HepG2 (cell line): Measurements from ENCODE around the gene PPA2. TPM values are rescaled to one million over a fixed set of nuclear protein-coding genes. Genes with fewer than 3 reads are reported as not detected.

Experiments
- ATAC-seq: fragments of 200-7000 bp; cut with Tn5 transposase; 3 replicates; pipeline ENCODE4 v1.9.1; 2020; ENCODE audit warnings: mild to moderate bottlenecking, moderate library complexity
- BruUV-seq: library from RNA; stranded (reverse); fragments of 400-500 nt; replicated peaks from 2 replicates; lab custom pipeline; 2021; lab: Mats Ljungman, UMichigan
- CTCF ChIA-PET: fragments of 300-600 bp; formaldehyde crosslinking; extraction: SDS; loops from one replicate; lab custom pipeline; 2021; ENCODE audit warnings: low total read pairs, inconsistent platforms, low intra/inter-chr PET ratio; lab: Yijun Ruan, JAX
- POLR2A ChIA-PET: fragments of 350-600 bp; sonication (Branson Sonifier 250); formaldehyde crosslinking; loops from one replicate; lab custom pipeline; 2020; ENCODE audit warnings: antibody characterized with exemption, inconsistent platforms; lab: Yijun Ruan, JAX
- DNase-seq: peaks from one replicate; pipeline ENCODE4 v3.0.0-alpha.2; 2015; ENCODE audit warnings: low spot score
- FAIRE-seq: peaks from 3 replicates; lab custom pipeline; 2011; peaks lifted over from hg19 to GRCh38; lab: Jason Lieb, UNC
- H2AFZ ChIP-seq: one replicate; pipeline ENCODE4 v1.6.1; 2011; ENCODE audit warnings: low read length, inconsistent platforms
- H3K27ac ChIP-seq: fragments of 300-600 bp; 3 replicates; pipeline ENCODE4 v1.8.0; 2011; ENCODE audit warnings: mixed run types, mild to moderate bottlenecking, mixed read lengths, low read length, inconsistent platforms; ENCODE audit not compliant: insufficient read depth; ENCODE audit errors: extremely low read length
- H3K27me3 ChIP-seq, 2 experiments: fragments of 200-600 bp in 1 of 2; 2 replicates in 1 of 2; 3 replicates in 1 of 2; pipeline versions ENCODE4 v1.6.0 to v1.8.0; 2011; ENCODE audit warnings: low read length in 2 of 2, mild to moderate bottlenecking in 2 of 2, moderate library complexity in 2 of 2, inconsistent platforms in 1 of 2; ENCODE audit not compliant: insufficient read depth in 2 of 2, control insufficient read depth in 1 of 2
- H3K36me3 ChIP-seq, 2 experiments: fragments of 200-600 bp in 1 of 2; replicated peaks in 1 of 2; 2 replicates in 1 of 2; 3 replicates in 1 of 2; pipeline versions ENCODE4 v1.5.1 to v1.8.0; 2011; ENCODE audit warnings: low read length in 2 of 2, inconsistent platforms in 1 of 2; ENCODE audit not compliant: insufficient read depth in 2 of 2, control insufficient read depth in 1 of 2
- H3K4me1 ChIP-seq: 2 replicates; pipeline ENCODE4 v1.5.1; 2012; ENCODE audit warnings: low read length, inconsistent platforms; ENCODE audit not compliant: insufficient read depth
- H3K4me2 ChIP-seq: 2 replicates; pipeline ENCODE4 v1.6.0; 2011; ENCODE audit warnings: low read depth, low read length, inconsistent platforms
- H3K4me3 ChIP-seq, 3 experiments: fragments of 200-600 bp in 1 of 3; sonication (generic), shearing (Covaris generic) in 1 of 3; replicated peaks in 1 of 3; 2 replicates each; pipeline ENCODE4 v1.5.1; 2011 to 2016; ENCODE audit warnings: low read length in 3 of 3, inconsistent platforms in 2 of 3, low read depth in 2 of 3, mild to moderate bottlenecking in 2 of 3, control low read depth in 1 of 3, mixed read lengths in 1 of 3; ENCODE audit not compliant: insufficient read depth in 1 of 3
- H3K79me2 ChIP-seq: one replicate; pipeline ENCODE4 v1.6.1; 2011; ENCODE audit warnings: low read length, inconsistent platforms; ENCODE audit not compliant: insufficient read depth
- H3K9ac ChIP-seq: 2 replicates; pipeline ENCODE4 v1.6.0; 2011; ENCODE audit warnings: mild to moderate bottlenecking, low read depth, low read length, inconsistent platforms; ENCODE audit not compliant: insufficient read depth
- H3K9me3 ChIP-seq: 2 replicates; pipeline ENCODE4 v1.5.1; 2012; ENCODE audit warnings: mild to moderate bottlenecking, low read length
- H4K20me1 ChIP-seq: 2 replicates; pipeline ENCODE4 v1.6.0; 2011; ENCODE audit warnings: inconsistent platforms, mild to moderate bottlenecking, low read length, moderate library complexity; ENCODE audit not compliant: insufficient read depth
- ARNT2 ChIP-seq: sonication (generic); formaldehyde crosslinking; IDR thresholded peaks from 2 replicates; pipeline ENCODE4 v1.8.0; 2022; ENCODE audit warnings: mild to moderate bottlenecking, low read depth, missing genetic modification reagents, moderate library complexity
- DNMT1 ChIP-seq: sonication (generic); formaldehyde crosslinking; IDR thresholded peaks from 2 replicates; pipeline ENCODE4 v1.5.1; 2020; ENCODE audit warnings: mild to moderate bottlenecking, missing genetic modification reagents
- HDAC6 ChIP-seq: fragments of 200-600 bp; sonication (generic); IDR thresholded peaks from 2 replicates; pipeline ENCODE4 v1.7.0; 2017; ENCODE audit warnings: mild to moderate bottlenecking, antibody characterized with exemption, low read length, low read depth
- IRX3 ChIP-seq: sonication (generic); formaldehyde crosslinking; IDR thresholded peaks from 2 replicates; pipeline ENCODE4 v1.8.1; 2023; ENCODE audit warnings: mild to moderate bottlenecking, low read depth, missing genetic modification reagents, borderline replicate concordance
- KAT7 ChIP-seq: IDR thresholded peaks from 2 replicates; pipeline ENCODE4 v1.6.1; 2018; ENCODE audit warnings: borderline replicate concordance, missing compliant biosample characterization
- THAP9 ChIP-seq: sonication (generic); formaldehyde crosslinking; IDR thresholded peaks from 2 replicates; pipeline ENCODE4; 2020; ENCODE audit warnings: missing genetic modification reagents, mild to moderate bottlenecking, borderline replicate concordance
- ZFP62 ChIP-seq: sonication (generic); formaldehyde crosslinking; IDR thresholded peaks from 2 replicates; pipeline ENCODE4 v1.4.0; 2020; ENCODE audit warnings: missing genetic modification reagents
- ZNF224 ChIP-seq: sonication (generic); formaldehyde crosslinking; IDR thresholded peaks from 2 replicates; pipeline ENCODE4 v1.5.0; 2020; ENCODE audit warnings: mild to moderate bottlenecking, missing genetic modification reagents
- ZNF24 ChIP-seq: fragments of 450-650 bp; IDR thresholded peaks from 2 replicates; pipeline ENCODE4 v1.6.1; 2017; ENCODE audit warnings: antibody characterized with exemption, mild to moderate bottlenecking
- ZNF557 ChIP-seq: sonication (generic); formaldehyde crosslinking; IDR thresholded peaks from 2 replicates; pipeline ENCODE4 v1.4.0; 2020; ENCODE audit warnings: missing genetic modification reagents
- ZNF616 ChIP-seq: sonication (generic); formaldehyde crosslinking; IDR thresholded peaks from 2 replicates; pipeline ENCODE4 v1.5.0; 2020; ENCODE audit warnings: low read depth, mild to moderate bottlenecking, missing genetic modification reagents
- ZNF639 ChIP-seq: conservative IDR thresholded peaks from 2 replicates; pipeline ENCODE4 v1.6.1; 2018; ENCODE audit warnings: missing genetic modification reagents
- WGBS: methylation state at CpG from one replicate; pipeline ENCODE4 v1.1.6; 2017; ENCODE audit warnings: low lambda C conversion rate; 5-methylcytosine and 5-hydroxymethylcytosine counted together
- in situ Hi-C: cut with HindIII; loops from 2 replicates; pipeline ENCODE4 v1.10.0; 2017; ENCODE audit warnings: low pct_unique_long_range_greater_than_20kb; ENCODE audit not compliant: extremely low pct_ligation_motif_present
- intact Hi-C: fragments of 100-400 bp; cut with micrococcal nuclease; formaldehyde crosslinking; loops from one replicate; pipeline ENCODE4 v1.10.0; 2022; ENCODE audit not compliant: unreplicated experiment
- polyA plus RNA-seq, 8 experiments: library from polyadenylated mRNA; depleted of rRNA in 3 of 8; stranded (reverse) in 7 of 8; unstranded in 1 of 8; fragments of >200 nt; fragmentation: Illumina TruSeq in 4 of 8; extraction: Trizol in 4 of 8; gene quantifications; 2 replicates each; pipeline versions ENCODE4 v1.2.1 to v1.2.3, GENCODE V29; 2011 to 2016; ENCODE audit warnings: low read depth in 4 of 8, missing spikeins in 1 of 8, mixed read lengths in 1 of 8; ENCODE audit not compliant: insufficient read depth in 1 of 8
- total RNA-seq, 5 experiments: library from RNA; depleted of rRNA; stranded (reverse); fragments of >200 nt; fragmentation: Illumina TruSeq; extraction: Trizol; gene quantifications; 2 replicates each; pipeline ENCODE4 v1.2.3, GENCODE V29; 2016; ENCODE audit warnings: low read depth in 1 of 5
- TF ChIP-seq, protein P1 (sequence below): IDR thresholded peaks from 2 replicates; pipeline ENCODE4 v1.6.1; 2012; ENCODE audit warnings: low read depth, low read length, improper control_type of control experiment
- TF ChIP-seq, protein P2 (sequence below): sonication (generic); formaldehyde crosslinking; IDR thresholded peaks from 2 replicates; pipeline ENCODE4 v1.5.1; 2020; ENCODE audit warnings: mild to moderate bottlenecking, moderate library complexity, missing genetic modification reagents

The PPA2 gene
- total and polyA plus RNA-seq, 2 of the 13 experiments (the other 11 are each of a cell fraction or from before 2014, with no cell fraction given), result 44.2 to 70.6 TPM

DNA sequence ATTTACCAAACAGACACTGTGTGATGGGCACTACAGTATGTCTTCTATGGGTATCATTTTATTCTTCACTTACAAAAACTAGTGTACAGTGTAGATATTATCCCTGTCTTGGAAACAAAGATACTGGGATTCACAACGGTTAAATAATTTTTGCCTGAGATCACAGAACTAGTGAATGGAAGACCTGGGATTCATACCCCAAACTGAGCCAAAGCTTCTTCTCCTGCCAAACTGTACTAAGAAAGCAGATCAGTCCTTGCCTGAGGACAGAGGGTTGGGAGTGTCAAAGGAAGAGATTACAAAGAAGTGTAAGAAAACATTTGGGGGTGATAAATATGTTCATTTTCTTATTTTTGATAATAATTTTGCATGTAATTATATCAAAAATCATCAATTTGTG is 43.1 kb downstream of the PPA2 start (continued):
- TF ChIP-seq ARNT2 (no peak), ZFP62 (no peak), ZNF639 (CRISPR knock-in tag) (no peak)

GRCh38 chr4:105426187-105426897 is 47.5 kb downstream of the PPA2 start:
- ATAC-seq (no peak), DNase-seq (no peak), FAIRE-seq (no peak)
- H3K79me2 ChIP-seq, result no peaks in the 10 kb centered on the region
- intact Hi-C loops, result no loop called here
- H2AFZ ChIP-seq, result no peak overlapping the region
- no peak overlapping the region for H3K4me2 ChIP-seq
- no peaks in the 10 kb centered on the region for H4K20me1 ChIP-seq
- no peak overlapping the region for H3K9ac ChIP-seq
- peaks cover 14% of the 10 kb centered on the region for H3K4me1 ChIP-seq
- H3K27me3 ChIP-seq, result no peaks in the 10 kb centered on the region
- WGBS, result 91% methylated on average over 8 of the region's 12 CpGs
- no TSS peak for BruUV-seq
- POLR2A ChIA-PET, result no interaction called here
- no peak overlapping the region for H3K27ac ChIP-seq
- H3K4me3 ChIP-seq, result no peak overlapping the region
- CTCF ChIA-PET, result no interaction called here
- peaks cover 3 to 4% of the 10 kb centered on the region in 2 experiments; a peak in 3 of 5 replicates for H3K36me3 ChIP-seq
- in situ Hi-C loops, result no loop called here
- H3K9me3 ChIP-seq, result peaks cover 5% of the 10 kb centered on the region; the same call in 1 of the 2 replicates
- TF ChIP-seq ZNF24, result no peak
- TF ChIP-seq, protein P1, sequence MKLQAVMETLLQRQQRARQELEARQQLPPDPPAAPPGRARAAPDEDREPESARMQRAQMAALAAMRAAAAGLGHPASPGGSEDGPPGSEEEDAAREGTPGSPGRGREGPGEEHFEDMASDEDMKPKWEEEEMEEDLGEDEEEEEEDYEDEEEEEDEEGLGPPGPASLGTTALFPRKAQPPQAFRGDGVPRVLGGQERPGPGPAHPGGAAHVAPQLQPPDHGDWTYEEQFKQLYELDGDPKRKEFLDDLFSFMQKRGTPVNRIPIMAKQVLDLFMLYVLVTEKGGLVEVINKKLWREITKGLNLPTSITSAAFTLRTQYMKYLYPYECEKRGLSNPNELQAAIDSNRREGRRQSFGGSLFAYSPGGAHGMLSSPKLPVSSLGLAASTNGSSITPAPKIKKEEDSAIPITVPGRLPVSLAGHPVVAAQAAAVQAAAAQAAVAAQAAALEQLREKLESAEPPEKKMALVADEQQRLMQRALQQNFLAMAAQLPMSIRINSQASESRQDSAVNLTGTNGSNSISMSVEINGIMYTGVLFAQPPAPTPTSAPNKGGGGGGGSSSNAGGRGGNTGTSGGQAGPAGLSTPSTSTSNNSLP, result no peak
- TF ChIP-seq, protein P2, sequence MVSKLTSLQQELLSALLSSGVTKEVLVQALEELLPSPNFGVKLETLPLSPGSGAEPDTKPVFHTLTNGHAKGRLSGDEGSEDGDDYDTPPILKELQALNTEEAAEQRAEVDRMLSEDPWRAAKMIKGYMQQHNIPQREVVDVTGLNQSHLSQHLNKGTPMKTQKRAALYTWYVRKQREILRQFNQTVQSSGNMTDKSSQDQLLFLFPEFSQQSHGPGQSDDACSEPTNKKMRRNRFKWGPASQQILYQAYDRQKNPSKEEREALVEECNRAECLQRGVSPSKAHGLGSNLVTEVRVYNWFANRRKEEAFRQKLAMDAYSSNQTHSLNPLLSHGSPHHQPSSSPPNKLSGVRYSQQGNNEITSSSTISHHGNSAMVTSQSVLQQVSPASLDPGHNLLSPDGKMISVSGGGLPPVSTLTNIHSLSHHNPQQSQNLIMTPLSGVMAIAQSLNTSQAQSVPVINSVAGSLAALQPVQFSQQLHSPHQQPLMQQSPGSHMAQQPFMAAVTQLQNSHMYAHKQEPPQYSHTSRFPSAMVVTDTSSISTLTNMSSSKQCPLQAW (CRISPR knock-in tag), result no peak
- no peak for TF ChIP-seq ZNF557 (CRISPR knock-in tag)
- no peak for TF ChIP-seq ZNF616 (CRISPR knock-in tag)
- TF ChIP-seq HDAC6, result no peak
- no peak for TF ChIP-seq DNMT1
- no peak for TF ChIP-seq THAP9 (CRISPR knock-in tag)
- no peak for TF ChIP-seq ZNF224 (CRISPR knock-in tag)
- no peak for TF ChIP-seq IRX3 (CRISPR knock-in tag)
- TF ChIP-seq KAT7 (CRISPR knock-in tag), result no peak
